Stimulated activated naive B cell treated with anti-CD40 and anti-IgM and Interleukin-4, amounts not matched to agents 10 μg/mL and 1 μg/mL and 100 μg/mL, for 72 hours (primary cell): Measurements from ENCODE around the gene CITED4.

Source experiments
- ATAC-seq, 2 donors: fragments of 150-1000 bp; cut with Tn5 transposase; replicated peaks; 2 replicates each; pipeline ENCODE4 v1.10.0; 2021; ENCODE audit warnings: moderate library complexity in 1 of 2
- DNase-seq: peaks from one replicate; pipeline ENCODE4 v3.0.0; 2021
- H3K27ac Mint-ChIP-seq: one replicate; pipeline ENCODE4 v1.8.0; 2022; ENCODE audit warnings: mild to moderate bottlenecking, mixed read lengths
- H3K27me3 Mint-ChIP-seq, 2 donors: one replicate each; pipeline ENCODE4 v1.8.0; 2022; ENCODE audit warnings: mixed read lengths in 2 of 2
- H3K36me3 Mint-ChIP-seq, 2 donors: one replicate each; pipeline ENCODE4 v1.8.0; 2022; ENCODE audit warnings: mixed read lengths in 2 of 2, mild to moderate bottlenecking in 1 of 2
- H3K4me1 Mint-ChIP-seq, 2 donors: one replicate each; pipeline ENCODE4 v1.8.0; 2022; ENCODE audit warnings: mixed read lengths in 2 of 2, mild to moderate bottlenecking in 1 of 2
- H3K4me3 Mint-ChIP-seq, 2 donors: one replicate each; pipeline ENCODE4 v1.8.0; 2022; ENCODE audit warnings: mild to moderate bottlenecking in 2 of 2, mixed read lengths in 2 of 2, moderate library complexity in 1 of 2
- H3K9me3 Mint-ChIP-seq, 2 donors: one replicate each; pipeline ENCODE4 v1.8.0; 2022; ENCODE audit warnings: mixed read lengths in 2 of 2, mild to moderate bottlenecking in 1 of 2

CITED4 gene

GRCh38 chr1:40862008-40862863 lies at the start of gene CITED4:
TSS of gene CITED4 (minus strand) at chr1:40862363. CDS start at chr1:40862127, 236 bp downstream.
- peaks cover 10 to 14% of the 10 kb centered on the region in 2 donors for H3K4me1 Mint-ChIP-seq
- H3K27ac Mint-ChIP-seq, result peak within 1 kb of the TSS; percentile 80
- H3K9me3 Mint-ChIP-seq, result no peaks in the 10 kb centered on the region
- H3K36me3 Mint-ChIP-seq, result no peaks in the 10 kb centered on the region
- H3K4me3 Mint-ChIP-seq, result peak within 1 kb of the TSS; percentile 87 to 93
- ATAC-seq (peak; percentile 95 to 97), DNase-seq (peak; percentile 91)
- peaks cover 23 to 31% of the 10 kb centered on the region in 2 donors for H3K27me3 Mint-ChIP-seq

- H3K27ac Mint-ChIP-seq, result no peak overlapping the region
- ATAC-seq (no peak), DNase-seq (no peak)
- no peak overlapping the region for H3K4me3 Mint-ChIP-seq
- H3K4me1 Mint-ChIP-seq, result no peaks in the 10 kb centered on the region
- no peaks in the 10 kb centered on the region for H3K9me3 Mint-ChIP-seq
- H3K36me3 Mint-ChIP-seq, result no peaks in the 10 kb centered on the region
- peaks cover 0 to 4% of the 10 kb centered on the region in 2 donors for H3K27me3 Mint-ChIP-seq
Measured at GRCh38 chr1:40911105-40911504, 48.9 kb upstream of the CITED4 start.

- no peaks in the 10 kb centered on the region for H3K36me3 Mint-ChIP-seq
- H3K27me3 Mint-ChIP-seq, result peaks cover 0 to 4% of the 10 kb centered on the region in 2 donors
- no peaks in the 10 kb centered on the region for H3K9me3 Mint-ChIP-seq
- no peak overlapping the region for H3K4me3 Mint-ChIP-seq
- H3K4me1 Mint-ChIP-seq, result no peaks in the 10 kb centered on the region
- H3K27ac Mint-ChIP-seq, result no peak overlapping the region
- ATAC-seq (no peak), DNase-seq (no peak)
Measured at GRCh38 chr1:40909281-40909680, 47.1 kb upstream of the CITED4 start.

- H3K4me1 Mint-ChIP-seq, result peaks cover 0 to under 1% of the 10 kb centered on the region in 2 donors
- ATAC-seq, result no peak
- H3K27me3 Mint-ChIP-seq, result peaks cover 0 to 7% of the 10 kb centered on the region in 2 donors
- H3K4me3 Mint-ChIP-seq, result no peak overlapping the region
- H3K27ac Mint-ChIP-seq, result no peak overlapping the region
- H3K36me3 Mint-ChIP-seq, result no peaks in the 10 kb centered on the region
- H3K9me3 Mint-ChIP-seq, result no peaks in the 10 kb centered on the region
- DNase-seq, result no peak
Measured at GRCh38 chr1:40908350-40908749, 46.2 kb upstream of the CITED4 start.

- no peak for ATAC-seq
- H3K36me3 Mint-ChIP-seq, result no peaks in the 10 kb centered on the region
Measured at GRCh38 chr1:40907899-40908298, 45.7 kb upstream of the CITED4 start.

GRCh38 chr1:40906781-40907400 lies 44.7 kb upstream of the CITED4 start:
- DNase-seq, result no peak
- no peaks in the 10 kb centered on the region for H3K36me3 Mint-ChIP-seq
- H3K27ac Mint-ChIP-seq, result no peak overlapping the region
- ATAC-seq, result no peak
- H3K4me1 Mint-ChIP-seq, result peaks cover 9 to 16% of the 10 kb centered on the region in 2 donors
- no peaks in the 10 kb centered on the region for H3K9me3 Mint-ChIP-seq
- peaks cover 0 to 7% of the 10 kb centered on the region in 2 donors for H3K27me3 Mint-ChIP-seq
- no peak overlapping the region for H3K4me3 Mint-ChIP-seq

More at GRCh38 chr1:40907899-40908298, 45.7 kb upstream of the CITED4 start:
- H3K4me1 Mint-ChIP-seq, result peaks cover 0 to 5% of the 10 kb centered on the region in 2 donors
- H3K9me3 Mint-ChIP-seq, result no peaks in the 10 kb centered on the region
- peaks cover 0 to 7% of the 10 kb centered on the region in 2 donors for H3K27me3 Mint-ChIP-seq
- H3K4me3 Mint-ChIP-seq, result no peak overlapping the region
- no peak overlapping the region for H3K27ac Mint-ChIP-seq
- no peak for DNase-seq

GRCh38 chr1:40905061-40905460 lies 42.9 kb upstream of the CITED4 start:
- Mint-ChIP-seq H3K4me1 (peaks cover 12 to 19% of the 10 kb centered on the region in 2 donors), H3K27ac (no peak overlapping the region), H3K4me3 (no peak overlapping the region), H3K9me3 (no peaks in the 10 kb centered on the region), H3K27me3 (peaks cover 0 to 7% of the 10 kb centered on the region in 2 donors), H3K36me3 (no peaks in the 10 kb centered on the region)
- no peak for ATAC-seq
- no peak for DNase-seq

- Mint-ChIP-seq H3K36me3 (no peaks in the 10 kb centered on the region), H3K4me3 (no peak overlapping the region), H3K4me1 (peaks cover 18 to 25% of the 10 kb centered on the region in 2 donors), H3K27ac (no peak overlapping the region), H3K9me3 (no peaks in the 10 kb centered on the region), H3K27me3 (peaks cover 0 to 7% of the 10 kb centered on the region in 2 donors)
- ATAC-seq (no peak), DNase-seq (no peak)
Measured at GRCh38 chr1:40903106-40903505, 40.9 kb upstream of the CITED4 start.

GRCh38 chr1:40901886-40902852 lies 40.0 kb upstream of the CITED4 start:
- peaks cover 0 to 4% of the 10 kb centered on the region in 2 donors for H3K36me3 Mint-ChIP-seq
- ATAC-seq (peak; percentile 90 to 94), DNase-seq (peak; percentile 20)
- no peaks in the 10 kb centered on the region for H3K9me3 Mint-ChIP-seq
- peaks cover 22 to 32% of the 10 kb centered on the region in 2 donors for H3K4me1 Mint-ChIP-seq
- H3K27ac Mint-ChIP-seq, result peak overlapping the region; percentile 62
- H3K27me3 Mint-ChIP-seq, result peaks cover 0 to 4% of the 10 kb centered on the region in 2 donors
- H3K4me3 Mint-ChIP-seq, result no peak overlapping the region

GRCh38 chr1:40899230-40899870 lies 37.2 kb upstream of the CITED4 start:
- no peak for DNase-seq
- peaks cover 22 to 32% of the 10 kb centered on the region in 2 donors for H3K4me1 Mint-ChIP-seq
- H3K36me3 Mint-ChIP-seq, result peaks cover 7 to 11% of the 10 kb centered on the region in 2 donors
- peaks cover 8 to 9% of the 10 kb centered on the region in 2 donors for H3K9me3 Mint-ChIP-seq
- ATAC-seq, result no peak
- no peak overlapping the region for H3K4me3 Mint-ChIP-seq
- peaks cover 0 to 4% of the 10 kb centered on the region in 2 donors for H3K27me3 Mint-ChIP-seq
- no peak overlapping the region for H3K27ac Mint-ChIP-seq

- peak; percentile 41 for DNase-seq
- Mint-ChIP-seq H3K36me3 (peaks cover 7 to 15% of the 10 kb centered on the region in 2 donors), H3K27ac (no peak overlapping the region), H3K4me1 (peaks cover 22 to 32% of the 10 kb centered on the region in 2 donors), H3K9me3 (peaks cover 14 to 16% of the 10 kb centered on the region in 2 donors), H3K4me3 (no peak overlapping the region), H3K27me3 (no peaks in the 10 kb centered on the region)
- ATAC-seq, result peak; percentile 74 to 75
Measured at GRCh38 chr1:40898431-40898901, 36.3 kb upstream of the CITED4 start.

- peaks cover 7 to 15% of the 10 kb centered on the region in 2 donors for H3K36me3 Mint-ChIP-seq
- H3K27me3 Mint-ChIP-seq, result no peaks in the 10 kb centered on the region
- peaks cover 19 to 23% of the 10 kb centered on the region in 2 donors for H3K9me3 Mint-ChIP-seq
- H3K4me1 Mint-ChIP-seq, result peaks cover 19 to 23% of the 10 kb centered on the region in 2 donors
- DNase-seq (no peak), ATAC-seq (no peak)
- H3K27ac Mint-ChIP-seq, result peak overlapping the region; percentile 16
- H3K4me3 Mint-ChIP-seq, result no peak overlapping the region
Measured at GRCh38 chr1:40897513-40897912, 35.4 kb upstream of the CITED4 start.

GRCh38 chr1:40896482-40896881 lies 34.3 kb upstream of the CITED4 start:
- ATAC-seq (no peak), DNase-seq (no peak)
- peaks cover 7 to 15% of the 10 kb centered on the region in 2 donors for H3K36me3 Mint-ChIP-seq
- H3K27ac Mint-ChIP-seq, result no peak overlapping the region
- peaks cover 10 to 14% of the 10 kb centered on the region in 2 donors for H3K4me1 Mint-ChIP-seq
- H3K4me3 Mint-ChIP-seq, result no peak overlapping the region
- H3K9me3 Mint-ChIP-seq, result peaks cover 19 to 23% of the 10 kb centered on the region in 2 donors
- peaks cover 0 to 2% of the 10 kb centered on the region in 2 donors for H3K27me3 Mint-ChIP-seq
